CD4-positive, alpha-beta T cell treated with Interleukin-17A for 1 hour (primary cell): Measurements from ENCODE around the gene LRFN2.

Experiments
- DNase-seq: peaks from one replicate; pipeline ENCODE4 v3.0.0-alpha.2; 2020

The LRFN2 gene

GRCh38 chr6:40587240-40588069 is at the start of gene LRFN2:
Gene LRFN2, minus strand, starts transcription at chr6:40587364.
- DNase-seq, result peak; percentile 63

- no peak for DNase-seq
Observed at GRCh38 chr6:40634429-40634828, 47.3 kb upstream of the LRFN2 start.

- DNase-seq, result no peak
Observed at GRCh38 chr6:40631744-40632143, 44.6 kb upstream of the LRFN2 start.

- DNase-seq, result no peak
Observed at GRCh38 chr6:40630488-40630887, 43.3 kb upstream of the LRFN2 start.

- DNase-seq, result no peak
Observed at GRCh38 chr6:40630051-40630450, 42.9 kb upstream of the LRFN2 start.

GRCh38 chr6:40629463-40629862 is 42.3 kb upstream of the LRFN2 start:
- DNase-seq, result no peak

GRCh38 chr6:40627316-40627715 is 40.2 kb upstream of the LRFN2 start:
- DNase-seq, result no peak

GRCh38 chr6:40626886-40627285 is 39.7 kb upstream of the LRFN2 start:
- no peak for DNase-seq

- no peak for DNase-seq
Observed at GRCh38 chr6:40623932-40624331, 36.8 kb upstream of the LRFN2 start.

- no peak for DNase-seq
Observed at GRCh38 chr6:40623178-40623577, 36.0 kb upstream of the LRFN2 start.

GRCh38 chr6:40620574-40621240 is 33.5 kb upstream of the LRFN2 start:
- no peak for DNase-seq

- no peak for DNase-seq
Observed at GRCh38 chr6:40614671-40615070, 27.5 kb upstream of the LRFN2 start.

GRCh38 chr6:40611912-40612311 is 24.7 kb upstream of the LRFN2 start:
- no peak for DNase-seq

- DNase-seq, result no peak
Observed at GRCh38 chr6:40611434-40611833, 24.3 kb upstream of the LRFN2 start.

- no peak for DNase-seq
Observed at GRCh38 chr6:40610229-40610628, 23.1 kb upstream of the LRFN2 start.

- DNase-seq, result no peak
Observed at GRCh38 chr6:40606981-40607380, 19.8 kb upstream of the LRFN2 start.

GRCh38 chr6:40606526-40606925 is 19.4 kb upstream of the LRFN2 start:
- no peak for DNase-seq

- no peak for DNase-seq
Observed at GRCh38 chr6:40604082-40604481, 16.9 kb upstream of the LRFN2 start.

GRCh38 chr6:40599555-40599954 is 12.4 kb upstream of the LRFN2 start:
- no peak for DNase-seq

- DNase-seq, result no peak
Observed at GRCh38 chr6:40598516-40598915, 11.4 kb upstream of the LRFN2 start.

GRCh38 chr6:40597301-40597700 is 10.1 kb upstream of the LRFN2 start:
- no peak for DNase-seq

GRCh38 chr6:40588480-40588879 is 1.3 kb upstream of the LRFN2 start:
- no peak for DNase-seq

- DNase-seq, result no peak
Observed at GRCh38 chr6:40588070-40588384, 863 bp upstream of the LRFN2 start.

GRCh38 chr6:40586369-40587201 is 579 bp downstream of the LRFN2 start:
- no peak for DNase-seq
